Measurements from ENCODE around the gene TMEM87B. TPM values are rescaled to one million over a fixed set of nuclear protein-coding genes. Genes with fewer than 3 reads are reported as not detected.
"Not testable (repeated sequence)": the region's sequence is repeated elsewhere in the genome, so short reads cannot be mapped to it uniquely, and the experiment has no call there.

Gene TMEM87B
- total RNA-seq, 4 donors from 2014 or later = 20.8 to 31.4 (median 26.5) TPM

DNA sequence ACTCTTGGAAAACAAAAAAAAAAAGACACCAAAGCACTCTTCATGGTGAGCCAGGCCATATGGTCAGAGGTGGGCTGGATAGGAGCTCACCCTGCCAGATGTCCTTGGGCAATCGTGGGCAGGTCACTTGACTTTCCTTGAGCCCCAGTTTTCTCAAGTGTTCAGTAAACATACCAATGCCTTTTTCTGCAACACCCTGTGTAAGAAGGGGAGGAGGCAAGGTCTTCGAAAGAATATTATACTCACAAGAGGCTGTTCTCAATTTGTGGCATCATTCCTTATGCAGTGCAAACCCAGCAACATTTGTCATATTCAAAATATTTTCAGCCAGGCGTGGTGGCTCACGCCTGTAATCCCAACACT, 22.9 kb upstream of the TMEM87B start:
- WGBS = 24% methylated on average over 4 of the region's 4 CpGs
- no peaks in the 10 kb centered on the region for H3K9me3 ChIP-seq
- no peaks in the 10 kb centered on the region for H3K27me3 ChIP-seq
- peak overlapping the region; percentile 71 for H3K27ac ChIP-seq
- H3K36me3 ChIP-seq = no peaks in the 10 kb centered on the region
- TF ChIP-seq, protein P1, sequence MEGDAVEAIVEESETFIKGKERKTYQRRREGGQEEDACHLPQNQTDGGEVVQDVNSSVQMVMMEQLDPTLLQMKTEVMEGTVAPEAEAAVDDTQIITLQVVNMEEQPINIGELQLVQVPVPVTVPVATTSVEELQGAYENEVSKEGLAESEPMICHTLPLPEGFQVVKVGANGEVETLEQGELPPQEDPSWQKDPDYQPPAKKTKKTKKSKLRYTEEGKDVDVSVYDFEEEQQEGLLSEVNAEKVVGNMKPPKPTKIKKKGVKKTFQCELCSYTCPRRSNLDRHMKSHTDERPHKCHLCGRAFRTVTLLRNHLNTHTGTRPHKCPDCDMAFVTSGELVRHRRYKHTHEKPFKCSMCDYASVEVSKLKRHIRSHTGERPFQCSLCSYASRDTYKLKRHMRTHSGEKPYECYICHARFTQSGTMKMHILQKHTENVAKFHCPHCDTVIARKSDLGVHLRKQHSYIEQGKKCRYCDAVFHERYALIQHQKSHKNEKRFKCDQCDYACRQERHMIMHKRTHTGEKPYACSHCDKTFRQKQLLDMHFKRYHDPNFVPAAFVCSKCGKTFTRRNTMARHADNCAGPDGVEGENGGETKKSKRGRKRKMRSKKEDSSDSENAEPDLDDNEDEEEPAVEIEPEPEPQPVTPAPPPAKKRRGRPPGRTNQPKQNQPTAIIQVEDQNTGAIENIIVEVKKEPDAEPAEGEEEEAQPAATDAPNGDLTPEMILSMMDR (IDR thresholded peaks at IDR 0.05) = no peak
- peaks cover 30% of the 10 kb centered on the region for H3K4me1 ChIP-seq
- DNase-seq (ENCODE audit: low spot score in 2 of 2) = no peak
- H3K4me3 ChIP-seq = no peak overlapping the region

DNA sequence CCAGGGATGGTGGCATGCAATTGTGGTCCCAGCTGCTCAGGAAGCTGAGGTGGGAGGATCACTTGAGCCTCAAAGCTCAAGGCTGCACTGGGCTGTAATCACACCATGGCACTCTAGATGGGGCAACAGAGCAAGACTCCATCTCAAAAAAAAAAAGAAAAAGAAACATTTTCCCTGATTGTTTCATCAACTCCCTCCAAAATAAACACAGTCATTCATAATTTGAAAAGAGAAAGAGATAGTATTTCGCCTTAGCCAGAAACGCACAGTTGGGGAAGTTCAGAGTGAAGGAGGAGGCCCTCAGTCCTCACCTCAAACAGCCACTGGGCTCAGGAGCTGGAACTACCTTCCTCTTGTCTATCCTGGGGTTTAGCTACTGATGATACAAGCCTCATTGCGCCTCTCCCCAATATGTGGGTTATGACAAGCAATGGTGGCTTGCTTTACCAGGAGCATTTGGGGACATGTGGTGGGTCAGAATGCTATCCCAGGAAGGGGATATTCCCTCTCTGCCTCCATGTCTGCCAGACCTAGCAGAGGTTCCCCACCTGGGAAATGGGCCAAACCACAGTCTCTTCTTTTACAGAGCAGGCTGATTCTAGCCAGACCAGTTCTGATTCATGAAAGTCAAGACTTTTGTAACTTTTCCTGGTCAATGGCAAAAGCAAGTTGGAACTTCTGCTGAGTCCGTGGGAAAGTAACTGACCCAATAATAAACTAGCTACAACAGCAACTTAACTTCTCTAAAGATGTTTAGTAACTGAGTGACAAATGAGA, 22.2 kb upstream of the TMEM87B start:
- no peak for DNase-seq (ENCODE audit: low spot score in 2 of 2)
- H3K4me1 ChIP-seq = peaks cover 30% of the 10 kb centered on the region

DNA sequence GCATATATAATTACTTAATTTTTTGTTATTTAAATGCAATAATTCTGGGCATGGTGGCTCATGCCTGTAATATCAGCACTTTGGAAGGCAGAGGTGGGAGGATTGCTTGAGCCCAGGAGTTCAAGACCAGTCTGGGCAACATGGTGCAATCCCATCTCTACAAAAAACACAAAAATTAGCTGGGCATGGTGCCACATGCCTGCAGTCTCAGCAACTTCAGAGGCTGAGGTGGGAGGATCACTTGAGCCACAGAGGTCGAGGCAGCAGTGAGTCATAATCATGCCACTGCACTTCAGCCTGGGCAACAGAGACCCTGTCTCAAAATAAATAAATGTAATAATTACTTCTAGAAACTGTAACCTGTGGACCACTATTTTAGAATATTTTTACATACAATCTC, 21.5 kb upstream of the TMEM87B start:
- no peak for DNase-seq (ENCODE audit: low spot score in 2 of 2)
- TF ChIP-seq EP300 (IDR thresholded peaks at IDR 0.05) (no peak), POLR2A (IDR thresholded peaks at IDR 0.05) (no peak), POLR2AphosphoS5 (IDR thresholded peaks at IDR 0.05) (no peak)
- TF ChIP-seq, protein P1 (IDR thresholded peaks at IDR 0.05) = no peak
- Histone ChIP-seq H3K36me3 (no peaks in the 10 kb centered on the region), H3K4me3 (no peak overlapping the region), H3K27me3 (no peaks in the 10 kb centered on the region), H3K9me3 (no peaks in the 10 kb centered on the region), H3K27ac (peak overlapping the region; percentile 0), H3K4me1 (peaks cover 30% of the 10 kb centered on the region)
- 21% methylated on average over 1 of the region's 1 CpG for WGBS

More for the DNA sequence above, 22.2 kb upstream of the TMEM87B start:
- Histone ChIP-seq H3K27ac (peak overlapping the region; percentile 71), H3K36me3 (no peaks in the 10 kb centered on the region), H3K27me3 (no peaks in the 10 kb centered on the region), H3K4me3 (no peak overlapping the region), H3K9me3 (no peaks in the 10 kb centered on the region)
- TF ChIP-seq POLR2A (IDR thresholded peaks at IDR 0.05) (no peak), POLR2AphosphoS5 (IDR thresholded peaks at IDR 0.05) (no peak), EP300 (IDR thresholded peaks at IDR 0.05) (no peak)
- TF ChIP-seq, protein P1 (IDR thresholded peaks at IDR 0.05) = no peak
- 51% methylated on average over 4 of the region's 4 CpGs for WGBS

DNA sequence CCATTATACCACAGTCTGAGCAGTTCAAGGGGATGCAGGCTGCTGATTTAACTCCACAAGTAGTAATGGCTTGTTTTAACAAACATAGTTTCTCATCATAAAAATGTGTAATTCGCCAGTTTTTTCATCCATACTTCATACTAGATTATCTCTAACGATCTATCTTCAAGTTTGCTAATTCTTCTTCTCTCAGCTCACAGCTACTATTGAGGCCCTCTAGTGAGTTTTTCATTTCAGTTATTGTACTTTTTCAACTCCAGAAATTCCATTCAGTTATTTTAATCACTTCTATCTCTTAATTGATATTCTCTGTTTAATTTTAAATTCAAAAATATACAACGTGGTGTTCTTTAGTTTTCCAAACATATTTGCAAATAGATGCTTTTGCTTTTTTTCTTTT, 20.1 kb upstream of the TMEM87B start:
- H3K4me1 ChIP-seq = peaks cover 30% of the 10 kb centered on the region
- TF ChIP-seq, protein P1 (IDR thresholded peaks at IDR 0.05) = no peak
- TF ChIP-seq EP300 (IDR thresholded peaks at IDR 0.05) = no peak
- no peak for TF ChIP-seq POLR2A (IDR thresholded peaks at IDR 0.05)
- TF ChIP-seq POLR2AphosphoS5 (IDR thresholded peaks at IDR 0.05) = no peak
- no peaks in the 10 kb centered on the region for H3K36me3 ChIP-seq
- no peak overlapping the region for H3K27ac ChIP-seq
- H3K4me3 ChIP-seq = no peak overlapping the region
- WGBS = 65% methylated on average over 3 of the region's 3 CpGs
- H3K9me3 ChIP-seq = no peaks in the 10 kb centered on the region
- H3K27me3 ChIP-seq = no peaks in the 10 kb centered on the region
- DNase-seq (ENCODE audit: low spot score in 2 of 2) = no peak

DNA sequence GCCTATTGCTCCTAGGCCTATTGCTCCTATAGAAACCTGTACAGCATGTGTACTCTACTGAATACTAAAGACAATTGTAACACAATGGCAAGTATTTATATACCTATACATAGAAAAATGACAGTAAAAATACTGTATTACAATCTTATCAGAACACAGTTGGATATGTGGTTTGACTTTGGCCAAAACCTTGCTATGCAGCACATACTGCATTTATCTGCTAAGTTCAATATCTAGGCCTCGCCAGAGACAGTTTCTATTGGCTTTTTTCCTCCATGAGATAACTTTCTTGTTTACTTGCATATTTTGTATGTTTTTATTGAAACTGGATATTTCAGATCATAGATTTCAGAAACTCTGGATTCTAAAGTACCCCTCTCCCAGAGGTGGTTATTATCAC, 19.3 kb upstream of the TMEM87B start:
- WGBS = 93% methylated on average over 1 of the region's 1 CpG

DNA sequence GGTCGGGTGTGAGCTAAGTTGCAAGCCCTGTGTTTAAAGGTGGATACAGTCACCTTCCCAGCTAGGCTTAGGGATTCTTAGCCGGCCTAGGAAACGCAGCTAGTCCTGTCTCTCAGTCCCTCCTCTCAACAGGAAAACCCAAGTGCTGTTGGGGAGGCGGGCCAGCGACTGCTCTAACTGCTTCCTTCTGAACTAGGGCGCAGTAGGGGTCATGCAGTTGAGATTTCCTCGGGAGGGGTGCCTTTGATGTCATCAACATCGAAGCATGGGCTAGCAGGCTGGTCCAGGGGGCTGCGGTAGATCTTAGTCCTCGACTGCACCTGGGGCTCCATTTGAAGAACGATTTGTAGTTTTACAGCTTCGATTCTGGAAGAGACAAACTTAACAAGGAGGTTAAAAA, 15.5 kb upstream of the TMEM87B start:
- WGBS = 95% methylated on average over 12 of the region's 12 CpGs
- not testable (repeated sequence) for H3K4me3 ChIP-seq; H3K27ac ChIP-seq; H3K4me1 ChIP-seq; H3K9me3 ChIP-seq; H3K27me3 ChIP-seq; H3K36me3 ChIP-seq; DNase-seq (ENCODE audit: low spot score in 2 of 2)

More for the DNA sequence above, 19.3 kb upstream of the TMEM87B start:
- Histone ChIP-seq H3K9me3 (no peaks in the 10 kb centered on the region), H3K4me3 (no peak overlapping the region), H3K27me3 (no peaks in the 10 kb centered on the region), H3K4me1 (peaks cover 30% of the 10 kb centered on the region), H3K36me3 (no peaks in the 10 kb centered on the region), H3K27ac (no peak overlapping the region)
- no peak for DNase-seq (ENCODE audit: low spot score in 2 of 2)
- TF ChIP-seq, protein P1 (IDR thresholded peaks at IDR 0.05) = no peak
- TF ChIP-seq POLR2A (IDR thresholded peaks at IDR 0.05) (no peak), EP300 (IDR thresholded peaks at IDR 0.05) (no peak), POLR2AphosphoS5 (IDR thresholded peaks at IDR 0.05) (no peak)

DNA sequence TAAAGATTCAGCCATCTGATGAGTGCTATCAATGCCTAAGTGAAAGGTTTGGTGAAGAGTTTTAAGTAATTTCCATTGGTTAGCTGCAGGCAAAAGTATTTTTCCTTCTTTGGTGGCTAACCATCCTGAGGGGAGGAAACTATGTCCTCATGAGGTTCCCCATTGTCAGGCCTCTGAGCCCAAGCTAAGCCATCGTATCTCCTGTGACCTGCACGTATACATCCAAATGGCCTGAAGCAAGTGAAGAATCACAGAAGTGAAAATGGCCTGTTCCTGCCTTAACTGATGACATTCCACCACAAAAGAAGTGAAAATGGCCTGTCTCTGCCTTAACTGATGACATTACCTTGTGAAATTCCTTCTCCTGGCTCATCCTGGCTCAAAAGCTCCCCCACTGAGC, 15.0 kb upstream of the TMEM87B start:
- H3K4me1 ChIP-seq; H3K36me3 ChIP-seq; H3K4me3 ChIP-seq; H3K27me3 ChIP-seq; H3K9me3 ChIP-seq; DNase-seq (ENCODE audit: low spot score in 2 of 2); H3K27ac ChIP-seq: not testable (repeated sequence)
- 100% methylated on average over 2 of the region's 2 CpGs for WGBS

DNA sequence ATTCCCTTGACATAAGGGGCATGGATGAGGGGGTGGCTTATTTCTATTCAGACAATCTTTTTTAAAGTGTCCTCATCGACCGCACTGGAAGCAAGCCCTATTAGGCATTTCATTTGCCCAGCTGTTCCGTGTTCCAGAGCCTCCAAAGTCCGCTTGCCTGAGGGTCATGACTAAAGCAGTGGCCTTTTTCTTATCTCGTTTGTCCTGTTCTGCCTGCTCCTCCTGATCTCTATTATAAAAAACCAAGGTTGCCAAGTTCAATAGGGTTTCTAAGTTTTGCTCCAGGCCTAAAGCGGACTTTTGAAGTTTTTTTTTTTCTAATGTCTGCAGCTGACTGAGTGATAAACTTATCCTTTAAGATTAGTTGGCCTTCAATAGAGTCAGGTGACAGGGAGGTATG, 13.6 kb upstream of the TMEM87B start:
- not testable (repeated sequence) for H3K9me3 ChIP-seq; H3K4me1 ChIP-seq; H3K36me3 ChIP-seq; H3K4me3 ChIP-seq; H3K27me3 ChIP-seq; H3K27ac ChIP-seq; DNase-seq (ENCODE audit: low spot score in 2 of 2)
- WGBS = 65% methylated on average over 6 of the region's 6 CpGs

All from suprapubic skin (tissue), 4 donors.